ENCODE results near the gene RMRP.
"Not testable (repeated sequence)": the region's sequence is repeated elsewhere in the genome, so short reads cannot be mapped to it uniquely, and the experiment has no call there.

The RMRP gene

GRCh38 chr9:35664531-35665470, 7.0 kb upstream of the RMRP start, which contains the start of gene ARHGEF39:
Gene ARHGEF39 (minus strand): TSS chr9:35665195. CDS start chr9:35665169, 26 bp downstream.
- DNase-seq = peak; percentile 88

- DNase-seq = no peak
These were observed 4.6 kb upstream of the RMRP start for GRCh38 chr9:35662437-35662836.

GRCh38 chr9:35661756-35662350, 4.0 kb upstream of the RMRP start:
- DNase-seq = peak; percentile 47

- DNase-seq = no peak
These were observed 3.2 kb upstream of the RMRP start for GRCh38 chr9:35660966-35661415.

- DNase-seq = no peak
These were observed 1.5 kb upstream of the RMRP start for GRCh38 chr9:35659340-35659739.

GRCh38 chr9:35658968-35659220, 1.1 kb upstream of the RMRP start:
- DNase-seq = peak; percentile 53

- peak; percentile 90 for DNase-seq
These were observed 533 bp upstream of the RMRP start, which contains the start of gene CCDC107 for GRCh38 chr9:35658137-35658967. Gene CCDC107 (plus strand): TSS chr9:35658292. CDS start chr9:35658380, 88 bp downstream.

- no peak for DNase-seq
These were observed 831 bp downstream of the RMRP start for GRCh38 chr9:35656831-35657545.

- no peak for DNase-seq
These were observed 1.5 kb downstream of the RMRP start for GRCh38 chr9:35656348-35656747.

- DNase-seq = no peak
These were observed 4.2 kb downstream of the RMRP start for GRCh38 chr9:35653611-35654010.

GRCh38 chr9:35652829-35653209, 5.0 kb downstream of the RMRP start:
- DNase-seq = no peak

- DNase-seq = peak; percentile 33
These were observed 5.6 kb downstream of the RMRP start for GRCh38 chr9:35651956-35652828.

GRCh38 chr9:35650341-35651158, 7.3 kb downstream of the RMRP start, which contains the start of gene SIT1:
Gene SIT1 (minus strand): TSS chr9:35650931. CDS start chr9:35650853, 78 bp downstream.
- peak; percentile 56 for DNase-seq

GRCh38 chr9:35649431-35650340, 8.1 kb downstream of the RMRP start:
- peak; percentile 67 for DNase-seq

GRCh38 chr9:35646533-35647265, 11.1 kb downstream of the RMRP start:
- peak; percentile 94 for DNase-seq

GRCh38 chr9:35646153-35646532, 11.7 kb downstream of the RMRP start:
- DNase-seq = peak; percentile 26

- DNase-seq = not testable (repeated sequence)
These were observed 12.1 kb downstream of the RMRP start for GRCh38 chr9:35645736-35646135.

GRCh38 chr9:35643046-35643445, 14.8 kb downstream of the RMRP start:
- DNase-seq = no peak

- DNase-seq = not testable (repeated sequence)
These were observed 16.3 kb downstream of the RMRP start for GRCh38 chr9:35641478-35641877.

All from activated CD4-positive, alpha-beta T cell treated with anti-CD3 and anti-CD28 coated beads, Interleukin-2, Interleukin-6, amounts not matched to agents 100 ng/mL and 50 ng/mL, durations not matched to agents 16 hours and 8 hours (primary cell).